Lower leg skin (tissue), 3 donors: ENCODE measurements around the gene FOXP4.

Source experiments
- CTCF ChIP-seq, 3 donors: fragments of 450-650 bp; IDR thresholded peaks; one replicate each; pipeline ENCODE4 v1.5.1; 2016; ENCODE audit warnings: antibody characterized with exemption in 3 of 3, mild to moderate bottlenecking in 3 of 3, moderate library complexity in 2 of 3
- POLR2A ChIP-seq, 2 donors: fragments of 450-650 bp; IDR thresholded peaks; one replicate each; pipeline ENCODE4 v1.6.1; 2016 to 2017; ENCODE audit warnings: antibody characterized with exemption in 2 of 2, mild to moderate bottlenecking in 1 of 2, moderate library complexity in 1 of 2

GRCh38 chr6:41585605-41586004 lies 39.4 kb downstream of the FOXP4 start:
- peak in 1 of 3 donors; percentile 13 for TF ChIP-seq CTCF (IDR thresholded peaks at IDR 0.05)
- TF ChIP-seq POLR2A (IDR thresholded peaks at IDR 0.05), result no peak
